ELR (cell line): Measurements from ENCODE around the gene ABCC4.

Source experiments
- DNase-seq: peaks from one replicate; pipeline ENCODE4 v3.0.0-alpha.2; 2015; ENCODE audit warnings: low read depth

Gene ABCC4

GRCh38 chr13:95154413-95154886, 146.8 kb downstream of the ABCC4 start:
- DNase-seq: peak; percentile 46

DNA sequence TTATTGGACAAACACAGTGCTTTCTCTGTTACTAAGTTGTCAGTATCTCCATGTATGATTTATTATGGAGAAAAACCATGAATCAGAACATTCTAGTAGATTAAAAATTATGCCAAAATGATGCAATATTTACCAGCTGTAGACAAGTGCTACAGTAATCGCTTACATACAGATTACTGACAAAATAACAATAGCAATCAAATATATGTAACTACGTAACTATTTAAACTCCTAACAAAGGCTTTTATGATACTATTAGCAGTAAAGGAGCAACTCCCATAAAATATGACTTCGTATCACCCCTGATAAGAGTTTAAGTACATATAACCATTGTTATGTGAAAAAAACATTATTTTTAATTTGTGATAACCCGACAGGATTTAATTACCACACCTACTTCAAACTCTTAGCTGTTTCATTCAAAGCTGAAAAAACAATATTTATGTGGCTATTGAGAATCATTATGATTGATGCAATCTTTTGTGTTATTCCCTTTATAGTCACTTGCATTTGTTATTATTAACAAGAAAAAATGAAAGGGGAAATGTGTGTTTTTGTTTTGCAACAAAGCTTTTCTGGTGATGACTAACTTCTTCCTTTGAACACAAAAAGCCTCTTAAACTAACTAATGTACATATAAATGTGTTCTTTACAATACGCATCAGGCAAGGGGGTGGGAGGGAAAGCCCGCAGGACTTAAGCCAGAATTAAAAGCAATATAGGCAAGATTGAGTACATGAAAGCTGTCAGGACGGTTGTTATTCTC, 147.4 kb downstream of the ABCC4 start:
- peak; percentile 11 for DNase-seq

GRCh38 chr13:95151942-95152587, 149.2 kb downstream of the ABCC4 start:
- DNase-seq: no peak

- peak; percentile 22 for DNase-seq
Measured at GRCh38 chr13:95150555-95150954, 150.7 kb downstream of the ABCC4 start.

- no peak for DNase-seq
Measured at GRCh38 chr13:95146486-95146885, 154.8 kb downstream of the ABCC4 start.

DNA sequence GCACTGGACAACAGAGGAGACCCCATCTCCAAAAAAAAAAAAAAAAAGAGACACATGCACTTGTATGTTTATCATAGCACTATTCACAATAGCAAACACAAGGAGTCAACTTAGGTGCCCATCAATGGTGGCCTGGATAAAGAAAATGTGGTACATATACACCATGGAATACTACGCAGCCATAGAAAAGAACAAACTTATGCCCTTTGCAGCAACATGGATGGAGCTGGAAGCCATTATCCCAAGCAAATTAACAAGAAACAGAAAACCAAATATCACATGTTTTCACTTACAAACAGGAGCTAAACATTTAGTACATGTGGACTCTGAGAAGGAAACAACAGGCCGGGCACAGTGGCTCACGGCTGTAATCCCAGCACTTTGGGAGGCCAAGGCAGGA, 155.7 kb downstream of the ABCC4 start:
- DNase-seq: no peak

DNA sequence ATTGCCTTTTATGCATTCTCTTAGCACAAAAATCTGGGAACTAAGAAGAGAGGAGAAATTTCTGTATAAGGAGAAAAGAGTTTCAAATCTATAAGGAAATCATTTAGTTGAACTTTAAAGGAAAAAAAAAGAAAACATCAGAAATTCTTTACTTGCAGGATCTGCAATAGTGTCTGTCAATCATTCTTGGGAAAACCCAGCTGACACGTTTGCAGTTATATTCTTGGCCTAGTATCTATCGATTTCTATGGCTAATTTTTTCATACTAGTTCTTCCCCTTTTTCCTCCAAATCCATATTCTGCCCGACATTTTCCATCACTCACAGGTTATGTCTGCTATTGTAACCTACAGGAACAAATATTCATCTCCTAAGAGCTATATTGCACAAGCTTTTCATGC, 160.7 kb downstream of the ABCC4 start:
- DNase-seq: no peak

- DNase-seq: no peak
Measured at GRCh38 chr13:95138876-95139585, 162.2 kb downstream of the ABCC4 start.

- DNase-seq: peak; percentile 38
Measured at GRCh38 chr13:95137096-95137495, 164.2 kb downstream of the ABCC4 start.

GRCh38 chr13:95136638-95137037, 164.6 kb downstream of the ABCC4 start:
- DNase-seq: no peak

- DNase-seq: no peak
Measured at GRCh38 chr13:95133498-95133897, 167.8 kb downstream of the ABCC4 start.

GRCh38 chr13:95129004-95129403, 172.2 kb downstream of the ABCC4 start:
- no peak for DNase-seq

- DNase-seq: no peak
Measured at GRCh38 chr13:95128045-95128643, 173.1 kb downstream of the ABCC4 start.

DNA sequence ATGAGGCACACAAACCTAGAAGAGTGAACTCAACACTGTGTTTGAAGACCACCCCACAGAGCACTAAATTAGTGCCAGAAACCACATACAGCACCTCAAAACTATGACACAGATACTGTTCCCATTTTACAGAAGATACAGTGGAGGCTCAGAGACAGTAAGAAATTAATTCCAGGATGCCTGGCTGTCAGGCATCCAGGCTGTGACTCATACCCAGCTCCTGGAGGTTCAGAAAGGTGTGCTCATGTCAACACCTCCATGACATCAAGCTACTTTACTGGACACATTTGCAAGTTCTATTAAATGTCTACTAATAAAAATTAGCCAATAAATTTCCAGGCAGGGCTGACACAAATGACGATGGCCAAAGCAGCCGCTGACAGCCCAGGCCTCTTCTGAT, 176.3 kb downstream of the ABCC4 start:
- no peak for DNase-seq

DNA sequence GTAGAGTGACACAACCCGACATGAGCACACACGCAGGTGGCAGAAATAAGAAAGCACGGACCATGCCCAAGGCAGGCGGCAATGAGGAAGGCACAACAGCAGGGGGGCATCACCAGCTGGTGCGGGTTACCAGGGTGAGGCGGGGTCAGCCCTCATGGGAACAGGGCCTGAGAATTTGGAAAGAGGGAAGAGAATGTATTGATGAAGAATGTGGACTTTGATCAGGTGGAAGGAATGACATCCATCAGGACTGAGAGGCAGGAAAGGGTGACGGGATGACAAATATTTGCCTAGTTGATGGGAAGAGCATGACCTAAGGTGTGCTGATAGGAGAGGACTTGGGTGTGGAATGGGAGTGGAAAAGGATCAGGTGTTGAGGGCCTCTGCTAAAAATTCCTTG, 177.5 kb downstream of the ABCC4 start:
- no peak for DNase-seq

GRCh38 chr13:95122063-95122462, 179.2 kb downstream of the ABCC4 start:
- DNase-seq: peak; percentile 70

GRCh38 chr13:95121516-95121915, 179.7 kb downstream of the ABCC4 start:
- peak; percentile 73 for DNase-seq

DNA sequence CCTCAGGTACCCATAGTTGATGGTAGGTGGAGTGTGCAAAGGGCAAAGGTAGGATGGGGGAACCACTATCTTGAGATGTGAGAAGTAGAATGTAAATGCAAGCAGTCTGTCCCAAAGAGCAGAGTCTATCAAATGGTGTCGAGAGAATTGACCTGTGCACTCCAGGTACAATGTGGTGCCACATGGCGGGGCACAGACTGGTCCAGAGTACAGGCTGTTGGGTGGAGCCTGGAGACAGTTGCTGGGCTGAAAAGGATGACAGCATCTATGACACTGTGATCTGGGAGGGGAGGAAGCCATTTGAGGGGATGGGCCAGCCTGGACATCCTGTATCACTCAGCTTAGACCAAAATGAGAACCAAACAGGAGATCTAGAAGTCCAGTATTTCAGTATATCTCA, 180.6 kb downstream of the ABCC4 start:
- DNase-seq: no peak

GRCh38 chr13:95118541-95119324, 182.5 kb downstream of the ABCC4 start:
- peak; percentile 36 for DNase-seq

DNA sequence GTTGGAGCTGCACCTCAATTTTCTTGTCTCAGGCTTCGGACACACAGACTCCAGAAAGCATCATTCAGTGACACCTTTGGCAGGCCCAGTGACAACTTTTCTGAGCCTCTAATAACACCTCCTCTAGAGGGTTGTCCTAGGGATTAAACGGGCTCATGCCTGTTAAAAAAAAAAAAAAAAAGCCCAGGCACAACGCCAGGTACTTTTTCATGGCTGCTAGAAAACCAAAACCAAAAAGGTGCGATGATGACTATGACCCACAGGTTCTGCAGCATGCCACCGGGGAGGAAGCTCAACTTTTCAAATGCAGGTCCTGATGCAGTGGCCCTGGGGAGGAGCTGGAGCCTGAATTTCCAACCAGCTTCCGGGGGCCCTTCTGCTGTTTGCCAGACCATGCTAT, 184.2 kb downstream of the ABCC4 start:
- no peak for DNase-seq

GRCh38 chr13:95115525-95115924, 185.7 kb downstream of the ABCC4 start:
- DNase-seq: no peak

GRCh38 chr13:95113601-95114000, 187.7 kb downstream of the ABCC4 start:
- no peak for DNase-seq
